Keratinocyte (primary cell): ENCODE data around the gene MYH2. TPM values are rescaled to one million over a fixed set of nuclear protein-coding genes. Genes with fewer than 3 reads are reported as not detected.

ENCODE experiments used
- DNase-seq: peaks from one replicate; pipeline ENCODE4 v3.0.0-alpha.2; 2011; ENCODE audit warnings: low read depth, missing footprints, low spot score
- FAIRE-seq: peaks from 2 replicates; lab custom pipeline; 2011; peaks lifted over from hg19 to GRCh38; lab: Jason Lieb, UNC
- H2AFZ ChIP-seq: 2 replicates; pipeline ENCODE4 v1.6.0; 2012; ENCODE audit warnings: low read length, control low read depth, inconsistent platforms; ENCODE audit not compliant: control insufficient read depth
- H3K27ac ChIP-seq: 2 replicates; pipeline ENCODE4 v1.5.1; 2011; ENCODE audit warnings: low read length; ENCODE audit not compliant: control insufficient read depth, insufficient read depth
- H3K27me3 ChIP-seq: 3 replicates; pipeline ENCODE4 v1.6.0; 2011; ENCODE audit warnings: low read length; ENCODE audit not compliant: control insufficient read depth, insufficient read depth; ENCODE audit errors: extremely low read depth
- H3K36me3 ChIP-seq, 2 experiments: 2 replicates in 1 of 2; 3 replicates in 1 of 2; pipeline ENCODE4 v1.5.1; 2011; ENCODE audit warnings: low read length in 2 of 2, mild to moderate bottlenecking in 1 of 2; ENCODE audit not compliant: control insufficient read depth in 2 of 2, insufficient read depth in 2 of 2; ENCODE audit errors: extremely low read depth in 1 of 2
- H3K4me1 ChIP-seq: 3 replicates; pipeline ENCODE4 v1.5.1; 2011; ENCODE audit warnings: low read length; ENCODE audit not compliant: control insufficient read depth, insufficient read depth; ENCODE audit errors: extremely low read depth
- H3K4me2 ChIP-seq: 3 replicates; pipeline ENCODE4 v1.6.0; 2011; ENCODE audit warnings: low read depth, low read length; ENCODE audit not compliant: control insufficient read depth, insufficient read depth; ENCODE audit errors: extremely low read depth
- H3K4me3 ChIP-seq, 3 experiments: fragments of 200-600 bp in 1 of 3; sonication (generic) in 1 of 3; 2 replicates in 2 of 3; 3 replicates in 1 of 3; pipeline ENCODE4 v1.5.1; 2011 to 2016; ENCODE audit warnings: low read length in 3 of 3, mild to moderate bottlenecking in 3 of 3, control low read depth in 2 of 3, inconsistent platforms in 1 of 3, low read depth in 1 of 3, mixed read lengths in 1 of 3, mixed run types in 1 of 3, moderate library complexity in 1 of 3; ENCODE audit not compliant: control insufficient read depth in 2 of 3, insufficient read depth in 2 of 3; ENCODE audit errors: extremely low read depth in 1 of 3
- H3K79me2 ChIP-seq: 2 replicates; pipeline ENCODE4 v1.6.0; 2012; ENCODE audit warnings: low read length; ENCODE audit not compliant: control insufficient read depth, insufficient read depth
- H3K9ac ChIP-seq: 3 replicates; pipeline ENCODE4 v1.6.0; 2011; ENCODE audit warnings: low read length; ENCODE audit not compliant: control insufficient read depth, insufficient read depth; ENCODE audit errors: extremely low read depth
- H3K9me1 ChIP-seq: 3 replicates; pipeline ENCODE4 v1.6.0; 2011; ENCODE audit warnings: low read length; ENCODE audit not compliant: control insufficient read depth, insufficient read depth; ENCODE audit errors: extremely low read depth
- H3K9me3 ChIP-seq: 2 replicates; pipeline ENCODE4 v1.5.1; 2012; ENCODE audit warnings: low read depth, low read length; ENCODE audit not compliant: control insufficient read depth
- H4K20me1 ChIP-seq: 3 replicates; pipeline ENCODE4 v1.6.0; 2011; ENCODE audit warnings: low read length; ENCODE audit not compliant: control insufficient read depth, insufficient read depth; ENCODE audit errors: extremely low read depth
- CTCF ChIP-seq, 3 experiments: IDR thresholded peaks in 1 of 3; conservative IDR thresholded peaks in 1 of 3; optimal IDR thresholded peaks in 1 of 3; 2 replicates in 2 of 3; 3 replicates in 1 of 3; pipeline versions ENCODE3 to v1.5.1; 2011; ENCODE audit warnings: low read length in 3 of 3, mild to moderate bottlenecking in 3 of 3, moderate library complexity in 2 of 3, control low read depth in 1 of 3, inconsistent platforms in 1 of 3; ENCODE audit not compliant: insufficient read depth in 2 of 3; ENCODE audit errors: extremely low read depth in 1 of 3
- EZH2 ChIP-seq: IDR thresholded peaks from one replicate; pipeline ENCODE4 v1.6.1; 2012; ENCODE audit warnings: inconsistent platforms, mild to moderate bottlenecking, low read length, moderate library complexity
- dilution Hi-C: fragments of 300-500 bp; cut with MboI; formaldehyde crosslinking; loops from one replicate; pipeline ENCODE4 v1.7.0; 2020; ENCODE audit warnings: low sequenced_read_pairs; ENCODE audit not compliant: extremely low pct_ligation_motif_present
- polyA plus RNA-seq, 5 experiments: library from polyadenylated mRNA; depleted of rRNA in 3 of 5; stranded (reverse) in 3 of 5; stranded (forward) in 1 of 5; unstranded in 1 of 5; fragments of >200 nt; gene quantifications; 1 replicate in 1 of 5; 2 replicates in 3 of 5; 3 replicates in 1 of 5; pipeline versions ENCODE4 v1.2.1 to v1.2.3, GENCODE V29; 2011 to 2012; ENCODE audit warnings: missing spikeins in 2 of 5, low read depth in 1 of 5, low replicate concordance in 1 of 5

Gene MYH2
- polyA plus RNA-seq, 1 donor (not counting 4 experiments of a cell fraction or from before 2014, with no cell fraction given) = not detected

DNA sequence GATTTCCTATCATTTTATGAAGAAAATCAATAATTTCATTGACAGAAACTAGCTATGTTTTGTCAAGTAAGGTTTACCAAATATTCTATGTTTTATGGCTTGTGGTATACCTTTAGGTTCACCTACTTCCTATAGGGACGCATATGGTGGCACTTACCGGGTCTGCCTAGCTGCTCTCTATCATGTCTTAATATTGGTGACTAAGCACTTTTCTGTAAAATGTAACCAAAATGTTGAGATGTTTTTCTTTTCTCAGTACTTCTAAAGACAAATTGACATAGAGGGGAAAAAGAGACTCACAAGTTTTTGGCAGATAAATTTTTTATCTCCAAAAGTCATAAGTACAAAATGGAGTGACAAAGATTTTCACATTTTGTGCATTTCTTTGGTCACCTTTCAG is 57.5 kb downstream of the MYH2 start:
- Histone ChIP-seq H3K27ac (no peak overlapping the region), H3K9me1 (no peaks in the 10 kb centered on the region), H3K4me3 (no peak overlapping the region), H4K20me1 (no peaks in the 10 kb centered on the region), H3K79me2 (no peaks in the 10 kb centered on the region), H3K36me3 (no peaks in the 10 kb centered on the region), H2AFZ (no peak overlapping the region), H3K4me2 (no peak overlapping the region), H3K9me3 (no peaks in the 10 kb centered on the region), H3K4me1 (no peaks in the 10 kb centered on the region), H3K27me3 (no peaks in the 10 kb centered on the region), H3K9ac (no peak overlapping the region)
- DNase-seq (no peak), FAIRE-seq (no peak)
- dilution Hi-C loops = no loop called here
- TF ChIP-seq EZH2 = no peak
- no peak for TF ChIP-seq CTCF (optimal IDR thresholded peaks at IDR 0.05 in 1 of 3, IDR thresholded peaks at IDR 0.05 in 1 of 3, conservative IDR thresholded peaks at IDR 0.05 in 1 of 3; ENCODE audit: extremely low read depth in 1 of 3, insufficient read depth in 2 of 3, low read length in 3 of 3)

GRCh38 chr17:10482252-10482651 is 67.2 kb downstream of the MYH2 start:
- dilution Hi-C loops = no loop called here
- Histone ChIP-seq H3K9me3 (no peaks in the 10 kb centered on the region), H2AFZ (no peak overlapping the region), H3K4me1 (no peaks in the 10 kb centered on the region), H3K79me2 (no peaks in the 10 kb centered on the region), H3K27ac (no peak overlapping the region), H3K9ac (no peak overlapping the region), H3K4me3 (no peak overlapping the region), H3K36me3 (no peaks in the 10 kb centered on the region), H3K4me2 (no peak overlapping the region), H3K27me3 (no peaks in the 10 kb centered on the region), H3K9me1 (no peaks in the 10 kb centered on the region), H4K20me1 (no peaks in the 10 kb centered on the region)
- FAIRE-seq = no peak
- TF ChIP-seq EZH2 (no peak), CTCF (optimal IDR thresholded peaks at IDR 0.05 in 1 of 3, IDR thresholded peaks at IDR 0.05 in 1 of 3, conservative IDR thresholded peaks at IDR 0.05 in 1 of 3; ENCODE audit: extremely low read depth in 1 of 3, insufficient read depth in 2 of 3, low read length in 3 of 3) (no peak)
- no peak for DNase-seq
